H1 (cell line): ENCODE results near the gene MPP2. TPM values are rescaled to one million over a fixed set of nuclear protein-coding genes. Genes with fewer than 3 reads are reported as not detected.

Source experiments
- CTCF ChIA-PET: fragments of 300-600 bp; sonication (Branson Sonifier 250); formaldehyde crosslinking; loops from one replicate; lab custom pipeline; 2021; ENCODE audit not compliant: partially characterized antibody; lab: Charles Lee
- POLR2A ChIA-PET: fragments of 300-600 bp; sonication (Branson Sonifier 250); formaldehyde crosslinking; loops from one replicate; lab custom pipeline; 2021; ENCODE audit warnings: inconsistent platforms; ENCODE audit not compliant: partially characterized antibody; lab: Charles Lee
- DNase-seq, 2 experiments: peaks; one replicate each; pipeline versions ENCODE4 v3.0.0 to v3.0.0-alpha.2; 2010 to 2022; ENCODE audit warnings: low spot score in 2 of 2, low read depth in 1 of 2, mixed read lengths in 1 of 2
- FAIRE-seq: peaks from 2 replicates; lab custom pipeline; 2011; peaks lifted over from hg19 to GRCh38; lab: Jason Lieb, UNC
- H2AFZ ChIP-seq: 2 replicates; pipeline ENCODE4 v1.8.1; 2012; ENCODE audit warnings: low read length, inconsistent platforms
- H2AK5ac ChIP-seq: 2 replicates; pipeline ENCODE4 v1.6.1; 2013; ENCODE audit warnings: low read depth, low read length
- H2BK120ac ChIP-seq: replicated peaks from 2 replicates; pipeline ENCODE3; 2013; ENCODE audit warnings: low read depth, low read length, inconsistent platforms
- H2BK12ac ChIP-seq: 2 replicates; pipeline ENCODE4 v1.6.1; 2013; ENCODE audit warnings: low read depth, low read length
- H2BK15ac ChIP-seq: 2 replicates; pipeline ENCODE4 v1.6.1; 2013; ENCODE audit warnings: low read length
- H2BK20ac ChIP-seq: 2 replicates; pipeline ENCODE4 v1.6.1; 2013; ENCODE audit warnings: low read length
- H2BK5ac ChIP-seq: 2 replicates; pipeline ENCODE4 v1.6.1; 2013; ENCODE audit warnings: low read depth, low read length
- H3K14ac ChIP-seq: 2 replicates; pipeline ENCODE4 v1.6.1; 2013; ENCODE audit warnings: inconsistent platforms; ENCODE audit not compliant: insufficient read length
- H3K18ac ChIP-seq: 2 replicates; pipeline ENCODE4 v1.6.1; 2013; ENCODE audit warnings: low read length; ENCODE audit errors: extremely low read depth
- H3K23ac ChIP-seq: 2 replicates; pipeline ENCODE4 v1.6.1; 2013; ENCODE audit warnings: inconsistent platforms; ENCODE audit not compliant: insufficient read length
- H3K23me2 ChIP-seq: 2 replicates; pipeline ENCODE4 v1.6.1; 2013; ENCODE audit warnings: low read depth, low read length
- H3K27ac ChIP-seq: 2 replicates; pipeline ENCODE4 v1.6.1; 2011; ENCODE audit warnings: low read depth, low read length, inconsistent platforms
- H3K27me3 ChIP-seq, 4 experiments: replicated peaks in 1 of 4; 1 replicate in 1 of 4; 2 replicates in 3 of 4; pipeline versions ENCODE4 v1.6.1 to v1.8.1; 2011 to 2013; ENCODE audit warnings: low read length in 3 of 4, mild to moderate bottlenecking in 3 of 4, inconsistent platforms in 2 of 4, mixed read lengths in 2 of 4, moderate library complexity in 1 of 4; ENCODE audit not compliant: control insufficient read depth in 3 of 4, insufficient read depth in 3 of 4; ENCODE audit errors: extremely low read depth in 1 of 4
- H3K36me3 ChIP-seq, 4 experiments: 2 replicates each; pipeline versions ENCODE4 v1.6.1 to v1.8.1; 2011 to 2013; ENCODE audit warnings: mild to moderate bottlenecking in 4 of 4, low read length in 3 of 4, moderate library complexity in 2 of 4, control low read depth in 1 of 4, inconsistent platforms in 1 of 4; ENCODE audit not compliant: insufficient read depth in 4 of 4, control insufficient read depth in 2 of 4
- H3K4ac ChIP-seq: replicated peaks from 2 replicates; pipeline ENCODE3; 2013; ENCODE audit warnings: low read length, low read depth, mixed read lengths, inconsistent platforms; ENCODE audit not compliant: insufficient read length
- H3K4me1 ChIP-seq, 4 experiments: replicated peaks in 1 of 4; 1 replicate in 1 of 4; 2 replicates in 3 of 4; pipeline versions ENCODE4 v1.6.1 to v1.8.1; 2011 to 2013; ENCODE audit warnings: low read length in 3 of 4, inconsistent platforms in 2 of 4, mixed read lengths in 1 of 4; ENCODE audit not compliant: insufficient read depth in 4 of 4, control insufficient read depth in 3 of 4
- H3K4me2 ChIP-seq, 2 experiments: 2 replicates each; pipeline versions ENCODE4 v1.6.1 to v1.8.1; 2011 to 2013; ENCODE audit warnings: low read depth in 2 of 2, low read length in 2 of 2, control low read depth in 1 of 2, inconsistent platforms in 1 of 2, mild to moderate bottlenecking in 1 of 2; ENCODE audit not compliant: insufficient read depth in 1 of 2
- H3K4me3 ChIP-seq, 4 experiments: fragments of 200-600, 300-600 bp in 1 of 4; sonication (generic), shearing (Covaris generic), sonication (Bioruptor Twin) in 1 of 4; 2 replicates each; pipeline versions ENCODE4 v1.5.1 to v1.8.1; 2011 to 2016; ENCODE audit warnings: low read length in 4 of 4, low read depth in 3 of 4, control low read depth in 2 of 4, inconsistent platforms in 2 of 4, mild to moderate bottlenecking in 2 of 4, mixed read lengths in 1 of 4, moderate library complexity in 1 of 4; ENCODE audit not compliant: insufficient read depth in 2 of 4; ENCODE audit errors: extremely low read depth in 1 of 4
- H3K56ac ChIP-seq: replicated peaks from 2 replicates; pipeline ENCODE3; 2013; ENCODE audit warnings: low read depth, mild to moderate bottlenecking, mixed read lengths, low read length, inconsistent platforms; ENCODE audit not compliant: insufficient read length
- H3K79me1 ChIP-seq: 2 replicates; pipeline ENCODE4 v1.6.1; 2013; ENCODE audit warnings: low read depth, low read length, control low read depth
- H3K79me2 ChIP-seq, 2 experiments: 2 replicates each; pipeline versions ENCODE4 v1.6.1 to v1.8.1; 2012 to 2013; ENCODE audit warnings: low read length in 2 of 2, mild to moderate bottlenecking in 2 of 2, inconsistent platforms in 1 of 2; ENCODE audit not compliant: insufficient read depth in 2 of 2, control insufficient read depth in 1 of 2
- H3K9ac ChIP-seq, 4 experiments: replicated peaks in 1 of 4; 1 replicate in 1 of 4; 2 replicates in 3 of 4; pipeline versions ENCODE4 v1.6.1 to v1.8.1; 2011 to 2013; ENCODE audit warnings: low read depth in 3 of 4, low read length in 3 of 4, control low read depth in 2 of 4, mild to moderate bottlenecking in 2 of 4, moderate library complexity in 2 of 4, inconsistent platforms in 1 of 4; ENCODE audit errors: extremely low read depth in 1 of 4
- H3K9me3 ChIP-seq, 2 experiments: 2 replicates each; pipeline versions ENCODE4 v1.6.1 to v1.8.1; 2012 to 2013; ENCODE audit warnings: mild to moderate bottlenecking in 2 of 2, moderate library complexity in 2 of 2, control low read depth in 1 of 2, inconsistent platforms in 1 of 2, low read depth in 1 of 2, low read length in 1 of 2, mixed read lengths in 1 of 2; ENCODE audit not compliant: insufficient read depth in 2 of 2
- H4K20me1 ChIP-seq, 2 experiments: replicated peaks in 1 of 2; 2 replicates each; pipeline versions ENCODE3 to v1.8.1; 2011 to 2013; ENCODE audit warnings: inconsistent platforms in 2 of 2, low read length in 2 of 2, mild to moderate bottlenecking in 1 of 2; ENCODE audit not compliant: insufficient read depth in 2 of 2, control insufficient read depth in 1 of 2
- H4K5ac ChIP-seq: 2 replicates; pipeline ENCODE4 v1.6.1; 2013; ENCODE audit warnings: low read length, low read depth, mixed read lengths, inconsistent platforms; ENCODE audit not compliant: insufficient read length
- H4K8ac ChIP-seq: 2 replicates; pipeline ENCODE4 v1.8.0; 2013; ENCODE audit warnings: mild to moderate bottlenecking, moderate library complexity, low read length, inconsistent platforms; ENCODE audit not compliant: insufficient read depth; ENCODE audit errors: extremely low read depth
- H4K91ac ChIP-seq: replicated peaks from 2 replicates; pipeline ENCODE3; 2013; ENCODE audit warnings: low read length, mixed read lengths, inconsistent platforms; ENCODE audit not compliant: insufficient read length
- EZH2 ChIP-seq: fragments of 200-600 bp; sonication (generic); IDR thresholded peaks from 2 replicates; pipeline ENCODE4 v1.7.1; 2012; ENCODE audit warnings: low read depth, mild to moderate bottlenecking, moderate library complexity, low read length, inconsistent platforms; ENCODE audit not compliant: severe bottlenecking
- HDAC2 ChIP-seq, 2 experiments: fragments of 300-600 bp in 1 of 2; sonication (generic) in 1 of 2; IDR thresholded peaks; 2 replicates each; pipeline ENCODE4 v1.6.1; 2011 to 2012; ENCODE audit warnings: low read depth in 2 of 2, low read length in 2 of 2, mild to moderate bottlenecking in 2 of 2, moderate library complexity in 2 of 2, borderline replicate concordance in 1 of 2, inconsistent platforms in 1 of 2
- POLR2AphosphoS5 ChIP-seq: IDR thresholded peaks from 2 replicates; pipeline ENCODE4 v1.6.1; 2011; ENCODE audit warnings: low read depth, low read length
- TAF1 ChIP-seq: IDR thresholded peaks from 2 replicates; pipeline ENCODE4 v1.6.1; 2011; ENCODE audit warnings: mild to moderate bottlenecking, low read depth, low read length
- WGBS, 2 experiments: shearing (Covaris generic) in 1 of 2; methylation state at CpG; one replicate each; pipeline versions ENCODE4 v1.1.6 to v1.1.7; 2013 to 2015; ENCODE audit warnings: low lambda C conversion rate in 2 of 2, mixed read lengths in 2 of 2, inconsistent platforms in 1 of 2, low coverage in 1 of 2, missing lambda C conversion rate in 1 of 2; ENCODE audit not compliant: insufficient replicate concordance in 2 of 2, insufficient coverage in 1 of 2, insufficient read length in 1 of 2; ENCODE audit errors: extremely low coverage in 1 of 2, missing lambda C conversion rate in 1 of 2; 5-methylcytosine and 5-hydroxymethylcytosine counted together
- polyA plus RNA-seq, 7 experiments: library from polyadenylated mRNA; depleted of rRNA in 3 of 7; stranded (reverse) in 5 of 7; unstranded in 2 of 7; fragments of >200 nt in 5 of 7; fragments of 200-250 nt in 2 of 7; gene quantifications; 1 replicate in 5 of 7; 2 replicates in 1 of 7; 4 replicates in 1 of 7; pipeline versions ENCODE4 v1.2.1 to v1.2.3, GENCODE V29; 2011 to 2013; ENCODE audit warnings: missing spikeins in 2 of 7, mixed read lengths in 2 of 7
- total RNA-seq: library from RNA; stranded (reverse); fragmentation: NEBNext Ultra II Directional; extraction: Animal tissue kit (Norgen Biotek cat#: 25700); gene quantifications from 2 replicates; pipeline ENCODE4 v1.2.1, GENCODE V29; 2021

MPP2 gene
- total and polyA plus RNA-seq, 2 of the 8 experiments (the other 6 are each of a cell fraction or from before 2014, with no cell fraction given): 30.9 to 34.1 TPM

GRCh38 chr17:43831633-43832032, 75.7 kb downstream of the MPP2 start:
- CTCF ChIA-PET: interaction anchor here (0.6 to 2.2 kb wide), 4 partner anchors 11 to 815 kb away, joined by 3 to 10 read pairs (median 4); partner anchors contain the start of gene CD300LG
- 92% methylated on average over 6 of the region's 8 CpGs; no CpG with 5 or more reads in 1 of the 2 experiments for WGBS, 2 experiments
- TF ChIP-seq TAF1: no peak
- no peak for TF ChIP-seq POLR2AphosphoS5
- TF ChIP-seq HDAC2 (IDR thresholded peaks at IDR 0.05; ENCODE audit: borderline replicate concordance in 1 of 2, low read depth in 2 of 2, low read length in 2 of 2): no peak
- no peak for TF ChIP-seq EZH2

More at GRCh38 chr17:43831633-43832032, 75.7 kb downstream of the MPP2 start:
- Histone ChIP-seq H3K36me3 (peaks cover 0 to 4% (median 0%) of the 10 kb centered on the region in 4 experiments; a peak in 1 of 8 replicates), H3K4me1 (peaks cover 0 to 11% (median 6%) of the 10 kb centered on the region in 4 experiments; a peak in 5 of 7 replicates), H2BK12ac (no peak overlapping the region), H4K91ac (no peak overlapping the region), H2AK5ac (no peak overlapping the region), H3K79me1 (no peaks in the 10 kb centered on the region), H4K8ac (no peak overlapping the region), H3K23me2 (peaks cover 10% of the 10 kb centered on the region; the same call in 1 of the 2 replicates), H3K4ac (no peak overlapping the region), H3K18ac (no peak overlapping the region), H3K27me3 (peaks cover 0 to 15% (median 13%) of the 10 kb centered on the region in 4 experiments; a peak in 6 of 7 replicates), H4K5ac (no peak overlapping the region), H3K79me2 (no peaks in the 10 kb centered on the region), H2BK15ac (no peak overlapping the region), H3K56ac (no peak overlapping the region), H3K27ac (no peak overlapping the region), H2BK5ac (no peak overlapping the region), H3K9me3 (peaks cover 0 to 4% of the 10 kb centered on the region in 2 experiments; a peak in 2 of 4 replicates), H3K23ac (no peak overlapping the region), H4K20me1 (peaks cover 0 to 2% of the 10 kb centered on the region in 2 experiments), H2AFZ (no peak overlapping the region), H2BK20ac (no peak overlapping the region), H3K9ac (no peak overlapping the region), H2BK120ac (no peak overlapping the region), H3K14ac (no peak overlapping the region), H3K4me3 (no peak overlapping the region), H3K4me2 (peak overlapping the region; percentile 80 to 95; a peak in 1 of 4 replicates)
- FAIRE-seq (no peak), DNase-seq (no peak)
- POLR2A ChIA-PET: interaction anchor here (1.4 kb wide), 1 partner anchor 28 kb away, joined by 5 read pairs; no protein-coding TSS in a partner anchor
